Nephron progenitor cell (in vitro differentiated cells): Measurements from ENCODE around the gene PRKAG2.
"Not testable (repeated sequence)": the region's sequence is repeated elsewhere in the genome, so short reads cannot be mapped to it uniquely, and the experiment has no call there.

Experiments
- DNase-seq: peaks from one replicate; pipeline ENCODE4 v3.0.0; 2021
- H3K27ac Mint-ChIP-seq: 2 replicates; pipeline ENCODE4 v1.8.0; 2021; ENCODE audit warnings: mild to moderate bottlenecking, moderate library complexity, mixed read lengths
- H3K27me3 Mint-ChIP-seq: 2 replicates; pipeline ENCODE4 v1.8.0; 2021; ENCODE audit warnings: mild to moderate bottlenecking, low read depth, mixed read lengths; ENCODE audit not compliant: poor library complexity
- H3K36me3 Mint-ChIP-seq: 2 replicates; pipeline ENCODE4 v1.8.0; 2021; ENCODE audit warnings: low read depth, mixed read lengths
- H3K4me1 Mint-ChIP-seq: 2 replicates; pipeline ENCODE4 v1.8.0; 2021; ENCODE audit warnings: mixed read lengths
- H3K4me3 Mint-ChIP-seq: 2 replicates; pipeline ENCODE4 v1.8.0; 2021; ENCODE audit warnings: mild to moderate bottlenecking, moderate library complexity, mixed read lengths
- H3K9me3 Mint-ChIP-seq: 2 replicates; pipeline ENCODE4 v1.8.0; 2021; ENCODE audit warnings: mild to moderate bottlenecking, moderate library complexity, mixed read lengths
- TF ChIP-seq, protein P1 (sequence below): fragments of 200-600 bp; sonication (generic); IDR thresholded peaks from 2 replicates; pipeline ENCODE4 v1.5.0; 2021; ENCODE audit warnings: antibody characterized with exemption

Gene PRKAG2

DNA sequence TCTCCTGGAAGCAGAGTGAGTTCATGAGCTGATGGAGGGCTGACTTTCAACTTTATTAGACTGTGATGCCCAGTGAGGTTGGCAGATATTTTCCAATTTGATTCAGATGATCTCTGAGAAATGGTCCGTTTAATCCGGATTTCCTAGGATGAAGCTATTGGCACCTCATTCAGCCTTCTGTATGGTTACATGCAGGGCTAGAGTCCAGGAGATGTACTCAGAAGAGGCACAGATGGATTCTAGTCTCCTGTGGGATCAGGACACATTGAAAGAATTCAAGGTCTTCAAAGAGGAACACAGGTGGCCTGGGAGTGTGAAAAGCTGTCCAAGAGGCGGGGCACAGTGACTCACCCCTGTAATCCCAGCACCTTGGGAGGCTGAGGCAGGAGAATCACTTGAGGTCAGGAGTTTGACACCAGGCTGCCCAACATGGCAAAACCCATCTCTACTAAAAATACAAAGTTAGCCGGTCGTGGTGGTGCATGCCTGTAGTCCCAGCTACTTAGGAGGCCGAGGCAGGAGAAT lies 334.2 kb downstream of the PRKAG2 start:
- H3K36me3 Mint-ChIP-seq = no peaks in the 10 kb centered on the region
- peaks cover 27% of the 10 kb centered on the region for H3K4me1 Mint-ChIP-seq
- no peak overlapping the region for H3K27ac Mint-ChIP-seq
- no peaks in the 10 kb centered on the region for H3K9me3 Mint-ChIP-seq
- no peak overlapping the region for H3K4me3 Mint-ChIP-seq
- no peak for DNase-seq
- TF ChIP-seq, protein P1, sequence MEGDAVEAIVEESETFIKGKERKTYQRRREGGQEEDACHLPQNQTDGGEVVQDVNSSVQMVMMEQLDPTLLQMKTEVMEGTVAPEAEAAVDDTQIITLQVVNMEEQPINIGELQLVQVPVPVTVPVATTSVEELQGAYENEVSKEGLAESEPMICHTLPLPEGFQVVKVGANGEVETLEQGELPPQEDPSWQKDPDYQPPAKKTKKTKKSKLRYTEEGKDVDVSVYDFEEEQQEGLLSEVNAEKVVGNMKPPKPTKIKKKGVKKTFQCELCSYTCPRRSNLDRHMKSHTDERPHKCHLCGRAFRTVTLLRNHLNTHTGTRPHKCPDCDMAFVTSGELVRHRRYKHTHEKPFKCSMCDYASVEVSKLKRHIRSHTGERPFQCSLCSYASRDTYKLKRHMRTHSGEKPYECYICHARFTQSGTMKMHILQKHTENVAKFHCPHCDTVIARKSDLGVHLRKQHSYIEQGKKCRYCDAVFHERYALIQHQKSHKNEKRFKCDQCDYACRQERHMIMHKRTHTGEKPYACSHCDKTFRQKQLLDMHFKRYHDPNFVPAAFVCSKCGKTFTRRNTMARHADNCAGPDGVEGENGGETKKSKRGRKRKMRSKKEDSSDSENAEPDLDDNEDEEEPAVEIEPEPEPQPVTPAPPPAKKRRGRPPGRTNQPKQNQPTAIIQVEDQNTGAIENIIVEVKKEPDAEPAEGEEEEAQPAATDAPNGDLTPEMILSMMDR = no peak
- H3K27me3 Mint-ChIP-seq = peaks cover 20% of the 10 kb centered on the region

DNA sequence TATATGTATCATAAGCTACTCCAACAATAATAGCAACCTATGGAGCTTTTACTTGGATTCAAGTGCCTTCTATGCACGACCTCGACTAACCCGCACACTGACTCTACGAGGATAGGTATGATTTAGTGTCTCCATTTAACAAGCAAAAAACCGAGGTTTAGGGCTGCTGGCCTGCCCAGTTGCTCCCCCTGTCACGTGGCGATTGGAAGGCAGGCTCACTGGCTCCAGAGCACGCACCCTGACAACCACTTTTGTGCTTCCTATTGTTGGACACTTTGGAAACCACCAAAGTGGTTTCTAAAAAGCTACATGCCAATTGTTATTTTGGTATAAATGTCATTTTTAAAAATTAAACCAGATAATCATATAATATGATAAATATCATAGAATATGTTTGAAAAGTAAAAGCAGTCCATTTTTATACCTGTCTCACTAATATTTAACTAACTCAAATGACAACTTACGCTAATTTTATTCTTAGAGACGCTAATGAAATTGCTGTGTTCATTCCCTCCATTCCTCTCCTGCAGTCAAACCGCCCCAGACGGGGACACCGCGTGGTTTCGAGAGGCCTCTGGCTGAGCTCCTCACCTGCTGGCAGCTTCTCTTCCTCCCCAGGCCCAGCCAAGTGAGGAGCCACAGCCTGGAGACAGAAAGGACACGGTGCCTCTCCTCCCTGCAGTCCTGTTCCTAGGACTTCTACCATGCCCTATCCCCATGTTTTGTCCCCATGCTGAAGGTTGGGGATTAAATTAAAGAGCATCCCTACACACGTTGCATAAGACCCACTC lies 335.0 kb downstream of the PRKAG2 start:
- H3K4me3 Mint-ChIP-seq = no peak overlapping the region
- DNase-seq = no peak
- TF ChIP-seq, protein P1 = no peak
- H3K27ac Mint-ChIP-seq = no peak overlapping the region
- no peaks in the 10 kb centered on the region for H3K9me3 Mint-ChIP-seq
- peaks cover 28% of the 10 kb centered on the region for H3K4me1 Mint-ChIP-seq
- peaks cover 19% of the 10 kb centered on the region for H3K27me3 Mint-ChIP-seq
- H3K36me3 Mint-ChIP-seq = no peaks in the 10 kb centered on the region

DNA sequence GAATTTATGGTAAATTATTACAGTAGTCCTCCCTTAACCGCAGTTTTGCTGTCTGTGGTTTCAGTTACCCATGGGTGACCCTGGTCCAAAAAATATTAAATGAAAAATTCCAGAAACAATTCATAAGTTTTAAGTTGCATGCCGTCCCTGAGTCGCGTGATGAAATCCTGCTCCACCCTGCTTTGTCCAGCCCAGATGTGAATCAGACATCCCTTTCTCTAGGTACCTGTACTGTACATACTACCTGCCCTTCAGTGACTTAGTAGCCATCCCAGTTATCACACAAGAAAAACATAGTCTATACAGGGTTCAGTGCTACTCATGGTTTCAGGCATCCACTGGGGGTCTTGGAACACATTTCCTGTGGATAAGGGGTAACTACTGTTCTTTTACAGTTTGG lies 336.8 kb downstream of the PRKAG2 start:
- H3K27ac Mint-ChIP-seq = no peak overlapping the region
- TF ChIP-seq, protein P1 = no peak
- H3K4me3 Mint-ChIP-seq = no peak overlapping the region
- no peak for DNase-seq
- no peaks in the 10 kb centered on the region for H3K36me3 Mint-ChIP-seq
- H3K4me1 Mint-ChIP-seq = peaks cover 28% of the 10 kb centered on the region
- H3K27me3 Mint-ChIP-seq = peaks cover 17% of the 10 kb centered on the region
- peaks cover 8% of the 10 kb centered on the region for H3K9me3 Mint-ChIP-seq

DNA sequence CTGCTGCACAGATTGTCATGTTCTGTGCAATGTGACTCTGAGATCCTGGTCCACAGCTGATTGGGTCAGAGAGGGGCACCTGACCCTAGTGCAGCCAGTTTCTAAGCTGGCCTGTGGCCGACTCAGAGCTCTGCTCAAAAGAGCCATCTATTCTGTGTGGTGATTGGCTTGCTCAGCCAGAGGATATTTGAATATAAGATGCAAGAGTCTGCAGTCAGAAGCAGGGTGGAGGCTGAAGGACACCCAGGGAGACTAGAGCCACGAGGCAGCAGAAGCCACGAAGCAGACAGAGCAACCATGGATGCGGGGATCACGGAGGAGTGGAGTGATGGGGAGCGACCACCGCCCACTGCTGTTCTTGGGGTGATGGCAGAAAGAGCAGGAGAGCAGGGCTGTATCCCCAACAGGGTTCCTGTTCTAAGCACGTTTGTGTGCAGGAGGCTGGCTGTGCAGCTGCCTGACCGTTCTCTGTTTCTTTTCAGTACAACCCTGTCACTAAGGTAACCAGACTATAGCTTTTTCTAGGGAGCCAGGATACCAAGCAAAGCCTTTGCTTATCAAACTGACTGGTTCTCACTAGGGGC lies 337.7 kb downstream of the PRKAG2 start:
- Mint-ChIP-seq H3K36me3 (no peaks in the 10 kb centered on the region), H3K9me3 (peaks cover 8% of the 10 kb centered on the region), H3K27me3 (peaks cover 11% of the 10 kb centered on the region), H3K27ac (peak overlapping the region; percentile 68), H3K4me3 (peak overlapping the region; percentile 39), H3K4me1 (peaks cover 28% of the 10 kb centered on the region)
- peak; percentile 61 for DNase-seq
- TF ChIP-seq, protein P1 = no peak

- H3K27ac Mint-ChIP-seq = peak overlapping the region; percentile 90
- peak overlapping the region; percentile 39 for H3K4me3 Mint-ChIP-seq
- TF ChIP-seq, protein P1 = no peak
- H3K4me1 Mint-ChIP-seq = peaks cover 28% of the 10 kb centered on the region
- H3K27me3 Mint-ChIP-seq = peaks cover 12% of the 10 kb centered on the region
- DNase-seq = no peak
- H3K9me3 Mint-ChIP-seq = peaks cover 12% of the 10 kb centered on the region
- H3K36me3 Mint-ChIP-seq = no peaks in the 10 kb centered on the region
Measured at GRCh38 chr7:151537818-151538561, 338.9 kb downstream of the PRKAG2 start.

GRCh38 chr7:151536178-151536577 lies 340.7 kb downstream of the PRKAG2 start:
- DNase-seq = not testable (repeated sequence)

More at GRCh38 chr7:151536178-151536577, 340.7 kb downstream of the PRKAG2 start:
- Mint-ChIP-seq H3K9me3 (peaks cover 22% of the 10 kb centered on the region), H3K27me3 (peaks cover 19% of the 10 kb centered on the region), H3K4me1 (peaks cover 23% of the 10 kb centered on the region)
- not testable (repeated sequence) for H3K36me3 Mint-ChIP-seq, H3K4me3 Mint-ChIP-seq, H3K27ac Mint-ChIP-seq
